ENCODE measurements around the gene TIGD3.

The TIGD3 gene

GRCh38 chr11:65386307-65387140 is 32.0 kb downstream of the TIGD3 start, which contains the start of gene FRMD8:
TSS of gene FRMD8 (plus strand) at chr11:65386637. CDS start at chr11:65387037, 400 bp downstream.
- Mint-ChIP-seq H3K27ac (peak within 1 kb of the TSS; percentile 99), H3K4me1 (ENCODE audit: low read depth) (peaks cover 90% of the 10 kb centered on the region)

GRCh38 chr11:65388731-65389130 is 34.2 kb downstream of the TIGD3 start:
- Mint-ChIP-seq H3K27me3 (no peaks in the 10 kb centered on the region), H3K4me3 (peak overlapping the region; percentile 91), H3K36me3 (ENCODE audit: low read depth) (peaks cover 11% of the 10 kb centered on the region), H3K27ac (no peak overlapping the region), H3K9me3 (no peaks in the 10 kb centered on the region), H3K4me1 (ENCODE audit: low read depth) (peaks cover 70% of the 10 kb centered on the region)

More at GRCh38 chr11:65386307-65387140, 32.0 kb downstream of the TIGD3 start, which contains the start of gene FRMD8:
- Mint-ChIP-seq H3K4me3 (peak within 1 kb of the TSS; percentile 91), H3K9me3 (no peaks in the 10 kb centered on the region), H3K27me3 (no peaks in the 10 kb centered on the region), H3K36me3 (ENCODE audit: low read depth) (peaks cover 6% of the 10 kb centered on the region)

- H3K27ac Mint-ChIP-seq, result peak overlapping the region; percentile 16
- H3K36me3 Mint-ChIP-seq (ENCODE audit: low read depth), result peaks cover 11% of the 10 kb centered on the region
- no peaks in the 10 kb centered on the region for H3K9me3 Mint-ChIP-seq
- H3K4me1 Mint-ChIP-seq (ENCODE audit: low read depth), result peaks cover 63% of the 10 kb centered on the region
- peak overlapping the region; percentile 91 for H3K4me3 Mint-ChIP-seq
- no peaks in the 10 kb centered on the region for H3K27me3 Mint-ChIP-seq
These were observed 34.9 kb downstream of the TIGD3 start for GRCh38 chr11:65389294-65389980.

GRCh38 chr11:65390099-65390941 is 35.8 kb downstream of the TIGD3 start:
- Mint-ChIP-seq H3K27ac (no peak overlapping the region), H3K27me3 (no peaks in the 10 kb centered on the region), H3K4me1 (ENCODE audit: low read depth) (peaks cover 54% of the 10 kb centered on the region), H3K4me3 (no peak overlapping the region), H3K9me3 (no peaks in the 10 kb centered on the region), H3K36me3 (ENCODE audit: low read depth) (peaks cover 11% of the 10 kb centered on the region)

GRCh38 chr11:65390996-65391395 is 36.4 kb downstream of the TIGD3 start:
- Mint-ChIP-seq H3K27me3 (no peaks in the 10 kb centered on the region), H3K27ac (no peak overlapping the region), H3K36me3 (ENCODE audit: low read depth) (peaks cover 11% of the 10 kb centered on the region), H3K9me3 (no peaks in the 10 kb centered on the region), H3K4me3 (no peak overlapping the region), H3K4me1 (ENCODE audit: low read depth) (peaks cover 48% of the 10 kb centered on the region)

GRCh38 chr11:65392186-65392829 is 37.8 kb downstream of the TIGD3 start:
- H3K9me3 Mint-ChIP-seq, result no peaks in the 10 kb centered on the region
- H3K4me3 Mint-ChIP-seq, result no peak overlapping the region
- H3K27me3 Mint-ChIP-seq, result no peaks in the 10 kb centered on the region
- peaks cover 37% of the 10 kb centered on the region for H3K4me1 Mint-ChIP-seq (ENCODE audit: low read depth)
- H3K27ac Mint-ChIP-seq, result no peak overlapping the region
- peaks cover 15% of the 10 kb centered on the region for H3K36me3 Mint-ChIP-seq (ENCODE audit: low read depth)

GRCh38 chr11:65392899-65393298 is 38.3 kb downstream of the TIGD3 start:
- Mint-ChIP-seq H3K27ac (no peak overlapping the region), H3K4me3 (no peak overlapping the region), H3K4me1 (ENCODE audit: low read depth) (peaks cover 31% of the 10 kb centered on the region), H3K36me3 (ENCODE audit: low read depth) (peaks cover 18% of the 10 kb centered on the region), H3K9me3 (no peaks in the 10 kb centered on the region), H3K27me3 (no peaks in the 10 kb centered on the region)

GRCh38 chr11:65393513-65394079 is 39.0 kb downstream of the TIGD3 start:
- H3K4me1 Mint-ChIP-seq (ENCODE audit: low read depth), result peaks cover 24% of the 10 kb centered on the region
- no peak overlapping the region for H3K27ac Mint-ChIP-seq
- no peaks in the 10 kb centered on the region for H3K9me3 Mint-ChIP-seq
- peaks cover 24% of the 10 kb centered on the region for H3K36me3 Mint-ChIP-seq (ENCODE audit: low read depth)
- H3K27me3 Mint-ChIP-seq, result no peaks in the 10 kb centered on the region
- H3K4me3 Mint-ChIP-seq, result no peak overlapping the region

GRCh38 chr11:65394125-65394536 is 39.6 kb downstream of the TIGD3 start:
- Mint-ChIP-seq H3K4me3 (no peak overlapping the region), H3K9me3 (no peaks in the 10 kb centered on the region), H3K36me3 (ENCODE audit: low read depth) (peaks cover 20% of the 10 kb centered on the region), H3K27ac (no peak overlapping the region), H3K4me1 (ENCODE audit: low read depth) (peaks cover 18% of the 10 kb centered on the region), H3K27me3 (no peaks in the 10 kb centered on the region)

- no peak overlapping the region for H3K4me3 Mint-ChIP-seq
These were observed 41.5 kb downstream of the TIGD3 start for GRCh38 chr11:65395961-65396530.

GRCh38 chr11:65396769-65397745 is 42.5 kb downstream of the TIGD3 start:
- H3K9me3 Mint-ChIP-seq, result no peaks in the 10 kb centered on the region
- H3K4me3 Mint-ChIP-seq, result no peak overlapping the region
- H3K36me3 Mint-ChIP-seq (ENCODE audit: low read depth), result peaks cover 24% of the 10 kb centered on the region
- no peaks in the 10 kb centered on the region for H3K27me3 Mint-ChIP-seq
- no peaks in the 10 kb centered on the region for H3K4me1 Mint-ChIP-seq (ENCODE audit: low read depth)
- no peak overlapping the region for H3K27ac Mint-ChIP-seq

More at GRCh38 chr11:65395961-65396530, 41.5 kb downstream of the TIGD3 start:
- H3K27me3 Mint-ChIP-seq, result no peaks in the 10 kb centered on the region
- no peaks in the 10 kb centered on the region for H3K9me3 Mint-ChIP-seq
- H3K4me1 Mint-ChIP-seq (ENCODE audit: low read depth), result peaks cover 2% of the 10 kb centered on the region
- peaks cover 20% of the 10 kb centered on the region for H3K36me3 Mint-ChIP-seq (ENCODE audit: low read depth)
- H3K27ac Mint-ChIP-seq, result no peak overlapping the region

GRCh38 chr11:65398362-65398910 is 43.9 kb downstream of the TIGD3 start:
- no peak overlapping the region for H3K4me3 Mint-ChIP-seq
- H3K9me3 Mint-ChIP-seq, result no peaks in the 10 kb centered on the region
- no peaks in the 10 kb centered on the region for H3K27me3 Mint-ChIP-seq
- H3K4me1 Mint-ChIP-seq (ENCODE audit: low read depth), result peaks cover 6% of the 10 kb centered on the region
- H3K36me3 Mint-ChIP-seq (ENCODE audit: low read depth), result peaks cover 28% of the 10 kb centered on the region
- no peak overlapping the region for H3K27ac Mint-ChIP-seq

- Mint-ChIP-seq H3K9me3 (no peaks in the 10 kb centered on the region), H3K4me1 (ENCODE audit: low read depth) (peaks cover 14% of the 10 kb centered on the region), H3K27me3 (no peaks in the 10 kb centered on the region), H3K36me3 (ENCODE audit: low read depth) (peaks cover 30% of the 10 kb centered on the region), H3K27ac (no peak overlapping the region), H3K4me3 (no peak overlapping the region)
These were observed 44.7 kb downstream of the TIGD3 start for GRCh38 chr11:65399249-65399648.
